ENCODE measurements around the gene PIWIL1.

Gene PIWIL1

DNA sequence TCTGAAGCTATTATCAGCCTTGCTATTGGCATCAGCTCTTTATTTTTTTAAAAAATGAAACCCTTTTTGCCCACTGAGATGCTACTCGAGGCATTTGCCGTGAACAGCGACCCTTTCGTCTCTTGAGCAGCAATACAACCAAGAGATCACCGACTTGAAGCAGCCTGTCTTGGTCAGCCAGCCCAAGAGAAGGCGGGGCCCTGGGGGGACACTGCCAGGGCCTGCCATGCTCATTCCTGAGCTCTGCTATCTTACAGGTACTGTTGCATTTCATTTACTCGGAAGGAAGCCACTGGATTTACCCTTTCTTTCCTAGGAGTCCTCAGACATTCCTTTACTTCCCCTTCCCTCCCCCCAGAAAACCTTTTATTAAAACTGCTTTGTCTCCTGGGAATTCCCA lies 16.7 kb downstream of the PIWIL1 start:
- no peaks in the 10 kb centered on the region for H3K9me3 Mint-ChIP-seq
- no peak overlapping the region for H3K4me3 Mint-ChIP-seq
- H3K36me3 Mint-ChIP-seq: no peaks in the 10 kb centered on the region
- H3K4me1 Mint-ChIP-seq: no peaks in the 10 kb centered on the region
- peaks cover 26% of the 10 kb centered on the region for H3K27me3 Mint-ChIP-seq
- H3K27ac Mint-ChIP-seq: no peak overlapping the region

- Mint-ChIP-seq H3K9me3 (no peaks in the 10 kb centered on the region), H3K36me3 (no peaks in the 10 kb centered on the region), H3K4me1 (no peaks in the 10 kb centered on the region), H3K27me3 (peaks cover 25% of the 10 kb centered on the region), H3K4me3 (no peak overlapping the region), H3K27ac (no peak overlapping the region)
Measured at GRCh38 chr12:130356222-130356621, 18.5 kb downstream of the PIWIL1 start.

- no peaks in the 10 kb centered on the region for H3K36me3 Mint-ChIP-seq
- H3K9me3 Mint-ChIP-seq: no peaks in the 10 kb centered on the region
- H3K4me1 Mint-ChIP-seq: no peaks in the 10 kb centered on the region
- H3K27me3 Mint-ChIP-seq: peaks cover 21% of the 10 kb centered on the region
- H3K4me3 Mint-ChIP-seq: no peak overlapping the region
- no peak overlapping the region for H3K27ac Mint-ChIP-seq
Measured at GRCh38 chr12:130357241-130357640, 19.6 kb downstream of the PIWIL1 start.

- Mint-ChIP-seq H3K4me3 (no peak overlapping the region), H3K36me3 (no peaks in the 10 kb centered on the region), H3K4me1 (no peaks in the 10 kb centered on the region), H3K27me3 (peaks cover 21% of the 10 kb centered on the region), H3K9me3 (no peaks in the 10 kb centered on the region), H3K27ac (no peak overlapping the region)
Measured at GRCh38 chr12:130357729-130358330, 20.1 kb downstream of the PIWIL1 start.

- Mint-ChIP-seq H3K4me1 (no peaks in the 10 kb centered on the region), H3K27ac (no peak overlapping the region), H3K36me3 (no peaks in the 10 kb centered on the region), H3K27me3 (peaks cover 13% of the 10 kb centered on the region), H3K4me3 (no peak overlapping the region), H3K9me3 (no peaks in the 10 kb centered on the region)
Measured at GRCh38 chr12:130362060-130362459, 24.4 kb downstream of the PIWIL1 start.

DNA sequence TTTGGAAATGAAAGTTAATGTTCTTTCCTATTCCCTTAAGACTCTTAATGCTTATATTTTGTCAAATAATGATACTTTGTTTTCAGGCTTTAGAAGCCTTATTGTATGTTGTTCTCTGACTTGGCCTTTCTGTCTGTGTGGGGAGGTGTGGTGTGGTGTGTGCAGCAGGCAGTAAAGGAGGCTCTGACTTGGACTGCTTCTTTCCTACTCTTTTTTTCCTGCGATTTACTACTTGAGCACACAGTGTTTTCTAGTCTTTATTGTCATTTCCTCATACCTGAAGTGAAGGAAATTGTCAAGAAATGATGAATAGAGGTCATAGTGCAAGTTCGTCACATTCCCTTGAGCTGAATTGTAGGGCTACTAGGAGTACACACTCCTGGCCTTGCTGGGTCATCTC lies 26.9 kb downstream of the PIWIL1 start:
- Mint-ChIP-seq H3K27ac (no peak overlapping the region), H3K9me3 (no peaks in the 10 kb centered on the region), H3K4me3 (no peak overlapping the region), H3K36me3 (no peaks in the 10 kb centered on the region), H3K4me1 (no peaks in the 10 kb centered on the region), H3K27me3 (peaks cover 4% of the 10 kb centered on the region)

- Mint-ChIP-seq H3K4me3 (no peak overlapping the region), H3K27ac (no peak overlapping the region), H3K36me3 (no peaks in the 10 kb centered on the region), H3K4me1 (no peaks in the 10 kb centered on the region), H3K27me3 (peaks cover 1% of the 10 kb centered on the region), H3K9me3 (no peaks in the 10 kb centered on the region)
Measured at GRCh38 chr12:130366159-130366558, 28.5 kb downstream of the PIWIL1 start.

- no peaks in the 10 kb centered on the region for H3K9me3 Mint-ChIP-seq
- H3K27me3 Mint-ChIP-seq: peaks cover 1% of the 10 kb centered on the region
- H3K4me1 Mint-ChIP-seq: no peaks in the 10 kb centered on the region
- H3K36me3 Mint-ChIP-seq: no peaks in the 10 kb centered on the region
- H3K4me3 Mint-ChIP-seq: no peak overlapping the region
- H3K27ac Mint-ChIP-seq: no peak overlapping the region
Measured at GRCh38 chr12:130367003-130367402, 29.3 kb downstream of the PIWIL1 start.

DNA sequence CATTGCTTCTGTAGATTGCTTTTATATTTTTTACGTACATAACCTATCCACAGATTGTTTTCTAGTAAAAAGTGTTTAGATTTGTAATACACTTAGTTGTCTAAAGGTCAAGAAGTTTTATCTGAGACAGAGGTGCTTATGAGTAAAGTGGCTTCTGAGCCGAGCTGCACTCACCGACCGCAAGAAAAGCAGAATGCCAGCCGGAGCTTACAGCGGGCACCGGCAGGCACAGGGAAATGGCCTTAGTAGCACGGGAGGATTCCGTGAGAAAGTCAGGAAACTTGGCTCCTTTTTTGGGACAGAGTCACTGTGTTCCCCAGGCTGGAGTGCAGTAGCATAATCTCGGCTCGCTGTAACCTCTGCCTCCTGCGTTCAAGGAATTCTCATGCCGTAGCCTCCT lies 29.8 kb downstream of the PIWIL1 start:
- Mint-ChIP-seq H3K4me3 (no peak overlapping the region), H3K27me3 (peaks cover 1% of the 10 kb centered on the region), H3K27ac (no peak overlapping the region), H3K9me3 (no peaks in the 10 kb centered on the region), H3K36me3 (no peaks in the 10 kb centered on the region), H3K4me1 (no peaks in the 10 kb centered on the region)

DNA sequence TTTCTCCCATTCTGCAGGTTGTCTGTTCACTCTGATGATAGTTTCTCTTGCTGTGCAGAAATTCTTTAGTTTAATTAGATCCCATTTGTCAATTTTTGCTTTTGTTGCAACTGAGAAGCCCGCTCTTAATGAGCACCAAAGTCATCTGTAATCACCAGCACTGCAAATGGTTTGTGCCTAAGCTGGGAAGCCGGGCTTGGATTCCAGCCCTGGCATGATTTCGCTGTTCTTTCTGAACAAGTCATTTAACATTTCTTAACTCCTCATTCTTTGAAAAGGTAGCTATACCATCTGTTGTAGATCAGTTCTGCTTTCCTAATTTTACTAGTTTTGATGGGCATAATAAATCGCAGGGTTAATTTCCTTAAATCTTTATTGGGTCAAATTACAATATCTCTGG lies 32.1 kb downstream of the PIWIL1 start:
- H3K4me3 Mint-ChIP-seq: no peak overlapping the region
- no peaks in the 10 kb centered on the region for H3K36me3 Mint-ChIP-seq
- no peaks in the 10 kb centered on the region for H3K9me3 Mint-ChIP-seq
- H3K27ac Mint-ChIP-seq: no peak overlapping the region
- H3K27me3 Mint-ChIP-seq: peaks cover 1% of the 10 kb centered on the region
- H3K4me1 Mint-ChIP-seq: no peaks in the 10 kb centered on the region

GRCh38 chr12:130371296-130371695 lies 33.6 kb downstream of the PIWIL1 start:
- Mint-ChIP-seq H3K27me3 (peaks cover 3% of the 10 kb centered on the region), H3K9me3 (no peaks in the 10 kb centered on the region), H3K27ac (no peak overlapping the region)

DNA sequence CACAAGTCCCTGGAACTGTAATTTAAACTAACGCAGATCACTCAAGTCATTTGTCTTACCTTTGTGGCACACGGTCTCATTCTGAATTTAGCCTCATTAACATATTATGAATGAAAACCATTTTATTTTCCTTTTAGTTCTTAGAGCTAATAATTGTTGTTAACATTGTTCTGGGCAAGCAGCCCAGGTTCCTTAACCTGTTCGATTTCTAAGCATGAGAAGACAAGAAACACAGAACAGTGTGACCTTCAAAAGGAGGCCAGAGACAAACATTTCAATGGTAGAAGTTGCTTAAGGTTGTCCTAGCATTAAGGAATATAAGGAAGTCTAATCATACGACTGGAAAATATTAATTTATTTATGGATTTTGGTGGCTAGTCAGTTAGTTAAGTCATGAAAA lies 35.2 kb downstream of the PIWIL1 start:
- Mint-ChIP-seq H3K9me3 (no peaks in the 10 kb centered on the region), H3K27ac (no peak overlapping the region), H3K27me3 (peaks cover 9% of the 10 kb centered on the region), H3K36me3 (no peaks in the 10 kb centered on the region), H3K4me1 (no peaks in the 10 kb centered on the region), H3K4me3 (no peak overlapping the region)

More at GRCh38 chr12:130371296-130371695, 33.6 kb downstream of the PIWIL1 start:
- Mint-ChIP-seq H3K36me3 (no peaks in the 10 kb centered on the region), H3K4me1 (no peaks in the 10 kb centered on the region), H3K4me3 (no peak overlapping the region)

DNA sequence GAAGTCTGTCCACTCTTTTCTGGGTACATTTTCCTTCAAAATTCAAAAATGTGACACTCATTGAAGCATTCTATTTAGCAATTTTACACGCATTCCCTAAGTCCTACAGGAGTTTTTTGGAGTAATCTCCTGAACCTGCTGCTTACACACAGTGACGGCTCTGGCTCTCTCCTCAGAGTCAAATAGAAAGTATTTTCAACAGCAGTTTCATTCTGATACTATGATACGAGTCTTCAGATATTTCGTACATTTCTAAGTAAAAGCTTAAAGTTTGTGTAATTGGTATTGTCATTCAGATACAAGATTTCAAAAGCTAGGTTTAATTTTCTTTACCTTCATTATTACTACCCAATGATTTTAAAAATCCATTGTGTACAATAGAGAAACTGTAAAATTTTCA lies 36.4 kb downstream of the PIWIL1 start:
- H3K27me3 Mint-ChIP-seq: peaks cover 15% of the 10 kb centered on the region
- no peaks in the 10 kb centered on the region for H3K36me3 Mint-ChIP-seq
- H3K4me3 Mint-ChIP-seq: no peak overlapping the region
- no peaks in the 10 kb centered on the region for H3K4me1 Mint-ChIP-seq
- H3K27ac Mint-ChIP-seq: no peak overlapping the region
- H3K9me3 Mint-ChIP-seq: no peaks in the 10 kb centered on the region

DNA sequence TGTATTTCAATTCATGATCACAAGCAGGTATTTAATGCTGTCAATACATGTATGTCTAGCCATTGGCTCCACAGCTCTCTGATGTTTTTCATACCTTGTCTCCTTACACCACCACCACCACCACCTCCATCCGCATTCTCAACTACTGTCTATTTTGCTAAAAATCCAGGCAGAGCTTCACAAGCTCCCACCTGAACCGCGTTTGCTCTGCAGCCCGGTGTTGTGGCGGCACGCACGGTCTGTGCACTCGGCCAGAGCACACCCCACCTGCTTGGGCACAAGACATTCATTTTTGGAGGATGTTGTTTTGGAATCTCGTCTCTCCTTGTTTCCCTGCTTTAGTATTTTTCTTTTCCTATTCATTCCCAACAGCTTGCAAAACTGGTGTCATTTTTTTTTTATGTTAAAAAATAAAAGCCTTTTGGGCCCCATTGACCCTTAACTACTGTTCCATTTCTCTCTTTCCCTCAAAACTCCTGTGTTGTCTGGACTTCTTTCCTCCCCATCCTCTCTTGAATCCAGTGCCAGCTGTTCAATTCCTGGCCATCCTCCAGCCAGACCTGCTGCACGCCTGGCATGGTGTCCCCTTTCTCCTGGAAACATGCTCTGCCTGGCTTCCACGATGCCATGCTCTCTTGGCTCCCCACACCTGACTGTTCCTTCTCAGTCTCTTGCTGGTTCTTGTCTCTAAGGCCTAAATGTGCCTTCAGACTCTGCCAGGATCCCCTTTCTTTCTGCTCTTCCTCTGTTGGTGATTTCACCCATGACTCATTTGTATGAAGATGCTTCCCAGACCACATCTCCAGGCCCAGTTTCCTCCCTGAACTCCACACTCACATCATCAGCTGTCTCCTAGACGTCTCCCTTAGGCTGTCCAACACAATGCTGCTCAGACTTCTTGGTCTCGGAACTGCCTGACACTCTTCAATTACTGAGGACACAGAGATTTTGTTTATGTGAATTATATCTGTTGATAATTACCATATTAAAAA lies 37.9 kb downstream of the PIWIL1 start:
- Mint-ChIP-seq H3K4me3 (no peak overlapping the region), H3K9me3 (no peaks in the 10 kb centered on the region), H3K36me3 (no peaks in the 10 kb centered on the region), H3K27me3 (peaks cover 14% of the 10 kb centered on the region), H3K27ac (no peak overlapping the region), H3K4me1 (no peaks in the 10 kb centered on the region)

DNA sequence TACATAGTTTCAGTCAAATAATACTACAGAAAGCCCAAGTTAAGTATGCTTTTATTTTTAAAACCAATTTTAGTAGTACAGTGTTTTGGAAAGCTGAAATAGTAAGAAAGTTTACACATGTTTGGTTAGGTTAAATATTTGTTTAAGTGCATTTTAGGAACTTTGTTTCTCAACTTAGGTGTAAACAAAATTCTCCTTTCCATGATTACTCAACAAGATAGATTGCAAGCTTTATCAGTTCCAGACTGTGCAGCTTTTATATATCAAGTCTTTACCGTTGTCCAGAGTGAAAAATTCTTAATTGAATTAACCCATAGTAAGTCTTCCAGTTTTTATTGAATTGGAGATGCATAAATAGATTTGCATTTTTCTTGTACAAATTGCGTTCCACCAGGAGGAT lies 45.1 kb downstream of the PIWIL1 start:
- H3K4me1 Mint-ChIP-seq: no peaks in the 10 kb centered on the region
- peaks cover 6% of the 10 kb centered on the region for H3K9me3 Mint-ChIP-seq
- no peak overlapping the region for H3K27ac Mint-ChIP-seq
- H3K36me3 Mint-ChIP-seq: no peaks in the 10 kb centered on the region
- H3K27me3 Mint-ChIP-seq: peaks cover 12% of the 10 kb centered on the region
- H3K4me3 Mint-ChIP-seq: no peak overlapping the region

GRCh38 chr12:130384234-130384633 lies 46.5 kb downstream of the PIWIL1 start:
- Mint-ChIP-seq H3K27me3 (peaks cover 5% of the 10 kb centered on the region), H3K27ac (no peak overlapping the region), H3K4me1 (peaks cover 5% of the 10 kb centered on the region), H3K9me3 (peaks cover 9% of the 10 kb centered on the region), H3K36me3 (no peaks in the 10 kb centered on the region), H3K4me3 (no peak overlapping the region)

Data from activated naive CD4-positive, alpha-beta T cell treated with anti-CD3 and anti-CD28 coated beads, Interleukin-2, amount 50 U/mL, for 24 hours (primary cell).